Dermis microvascular lymphatic vessel endothelial cell (primary cell): ENCODE measurements around the gene VPS52. TPM values are rescaled to one million over a fixed set of nuclear protein-coding genes. Genes with fewer than 3 reads are reported as not detected.

Experiments
- DNase-seq, 2 donors: peaks; one replicate each; pipeline versions ENCODE4 v3.0.0 to v3.0.0-alpha.2; 2010; ENCODE audit warnings: low read depth in 2 of 2
- total RNA-seq: library from RNA; depleted of rRNA; stranded (reverse); fragments of >200 nt; gene quantifications from 2 replicates; pipeline ENCODE4 v1.2.1, GENCODE V29; 2014

Gene VPS52
- total RNA-seq, result 25.0 and 26.6 TPM in 2 replicates

DNA sequence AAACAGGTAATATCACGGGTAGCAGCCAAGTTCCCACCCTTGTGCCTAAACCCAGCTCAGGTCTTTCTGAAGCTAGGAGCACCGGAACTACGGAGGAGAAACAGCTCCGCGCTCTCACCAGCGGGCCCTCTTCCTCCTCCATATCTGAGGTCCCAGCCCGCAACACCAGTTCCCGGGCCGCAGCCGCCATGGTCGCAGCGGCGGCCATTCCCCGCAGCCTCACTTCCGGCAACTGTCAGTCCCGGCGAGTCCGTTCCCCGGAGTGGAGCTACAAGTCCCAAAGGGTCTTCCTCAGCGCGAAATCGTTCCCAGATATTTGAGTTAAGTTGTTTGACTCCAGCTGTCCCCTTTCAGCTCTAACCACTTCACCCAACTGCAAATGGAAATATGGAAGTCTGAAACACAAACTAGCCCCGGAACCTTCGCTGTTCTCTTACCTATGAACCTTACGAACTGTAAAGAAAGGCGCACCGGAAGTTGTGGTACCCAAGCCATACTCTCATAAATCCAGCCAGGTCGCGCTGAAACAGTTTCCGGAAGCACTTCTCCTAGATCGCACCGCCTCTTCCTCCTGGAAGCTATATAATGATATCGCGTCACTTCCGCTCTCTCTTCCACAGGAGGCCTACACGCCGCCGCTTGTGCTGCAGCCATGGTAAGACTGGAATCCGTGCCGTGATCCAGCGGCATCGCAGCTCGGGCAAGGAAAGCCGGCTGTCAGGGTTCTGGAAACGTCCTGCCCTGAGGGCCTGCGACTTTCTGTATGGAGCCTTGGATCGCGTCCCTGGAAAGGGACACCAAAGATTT, at the start of gene VPS52, which contains the start of gene RPS18:
Gene VPS52 (minus strand): TSS at position 409 of the 807 bp plus-strand sequence. CDS start 201 bp downstream, at position 208.
Gene RPS18 (plus strand): TSS at position 608 of the 807 bp plus-strand sequence. CDS start 45 bp downstream, at position 653.
- DNase-seq, result peak; percentile 100

DNA sequence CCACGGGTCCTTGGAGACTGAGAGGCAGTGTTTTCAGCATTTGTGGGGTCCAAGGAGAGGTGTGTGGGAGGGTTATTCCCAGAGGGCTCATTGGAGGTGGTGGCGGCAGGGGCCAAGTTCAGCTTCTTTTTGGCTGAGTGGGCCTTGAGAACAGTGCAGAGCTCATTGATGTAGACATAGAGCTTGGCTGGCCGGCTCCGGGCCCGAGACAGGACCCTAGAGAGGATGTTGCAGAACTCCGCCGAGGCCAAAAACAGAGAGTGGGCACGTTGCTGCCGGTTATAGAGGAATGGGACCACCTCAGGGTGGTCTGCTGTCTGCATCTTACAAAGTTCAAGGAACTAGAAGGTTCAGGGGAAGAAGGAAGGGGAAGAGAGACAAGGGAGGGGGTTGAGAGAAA, 49.6 kb upstream of the VPS52 start:
- no peak for DNase-seq

- DNase-seq, result peak in 1 of 2 donors; percentile 58
These were observed 48.9 kb upstream of the VPS52 start for GRCh38 chr6:33320315-33321181.

- DNase-seq, result no peak
These were observed 48.3 kb upstream of the VPS52 start for GRCh38 chr6:33319939-33320314.

DNA sequence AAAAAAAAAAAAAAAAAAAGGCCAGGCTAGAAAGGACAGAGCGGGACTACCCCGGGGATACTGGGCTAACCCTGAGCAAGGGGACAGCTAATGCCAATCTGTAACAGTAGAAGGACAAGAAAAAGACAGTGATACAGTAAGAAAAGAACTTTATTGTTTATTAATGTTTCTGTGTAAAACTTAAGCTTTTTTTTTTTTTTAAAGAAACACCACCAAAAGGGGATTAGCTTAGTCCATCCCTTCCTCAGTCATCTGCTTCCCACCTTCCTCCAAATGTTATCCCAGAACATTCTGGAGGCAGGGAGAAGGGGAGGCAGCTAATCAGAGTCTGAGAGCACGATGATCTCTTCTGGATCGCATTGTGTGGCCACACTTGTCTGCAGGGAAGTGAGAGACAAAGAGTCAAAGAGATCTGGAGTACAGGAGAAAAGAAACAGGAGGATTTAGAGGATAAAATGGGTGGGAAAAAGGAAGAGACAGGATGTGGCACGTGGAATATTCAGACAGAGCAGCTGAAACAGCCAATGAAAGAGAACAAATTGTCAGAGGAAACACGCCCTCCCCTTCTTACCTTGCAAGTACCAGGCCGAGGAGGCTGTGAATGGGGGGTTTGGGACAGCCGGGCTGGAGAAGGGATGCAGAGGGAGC, 46.9 kb upstream of the VPS52 start:
- DNase-seq, result no peak

- DNase-seq, result peak; percentile 94 to 100
These were observed 46.2 kb upstream of the VPS52 start, which contains the start of gene ZBTB22 for GRCh38 chr6:33317669-33318425. ZBTB22 (minus strand) TSS chr6:33317744; CDS start chr6:33316916, 828 bp downstream.

DNA sequence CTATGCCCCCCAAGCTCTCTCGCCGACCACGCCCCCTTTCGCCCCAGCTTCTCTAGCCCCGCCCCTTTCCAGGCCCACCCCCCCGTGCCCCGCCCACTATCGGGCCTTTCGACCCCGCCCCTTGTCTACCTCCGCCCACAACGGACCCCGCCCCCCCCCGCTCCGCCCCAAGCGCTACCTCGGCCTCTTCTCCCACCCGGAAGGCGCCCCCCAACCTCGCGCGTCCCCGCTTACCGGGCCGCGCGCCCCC, 45.7 kb upstream of the VPS52 start:
- DNase-seq, result no peak

GRCh38 chr6:33316603-33317418, 45.1 kb upstream of the VPS52 start:
- DNase-seq, result no peak

- no peak for DNase-seq
These were observed 44.3 kb upstream of the VPS52 start for GRCh38 chr6:33315793-33316602.

DNA sequence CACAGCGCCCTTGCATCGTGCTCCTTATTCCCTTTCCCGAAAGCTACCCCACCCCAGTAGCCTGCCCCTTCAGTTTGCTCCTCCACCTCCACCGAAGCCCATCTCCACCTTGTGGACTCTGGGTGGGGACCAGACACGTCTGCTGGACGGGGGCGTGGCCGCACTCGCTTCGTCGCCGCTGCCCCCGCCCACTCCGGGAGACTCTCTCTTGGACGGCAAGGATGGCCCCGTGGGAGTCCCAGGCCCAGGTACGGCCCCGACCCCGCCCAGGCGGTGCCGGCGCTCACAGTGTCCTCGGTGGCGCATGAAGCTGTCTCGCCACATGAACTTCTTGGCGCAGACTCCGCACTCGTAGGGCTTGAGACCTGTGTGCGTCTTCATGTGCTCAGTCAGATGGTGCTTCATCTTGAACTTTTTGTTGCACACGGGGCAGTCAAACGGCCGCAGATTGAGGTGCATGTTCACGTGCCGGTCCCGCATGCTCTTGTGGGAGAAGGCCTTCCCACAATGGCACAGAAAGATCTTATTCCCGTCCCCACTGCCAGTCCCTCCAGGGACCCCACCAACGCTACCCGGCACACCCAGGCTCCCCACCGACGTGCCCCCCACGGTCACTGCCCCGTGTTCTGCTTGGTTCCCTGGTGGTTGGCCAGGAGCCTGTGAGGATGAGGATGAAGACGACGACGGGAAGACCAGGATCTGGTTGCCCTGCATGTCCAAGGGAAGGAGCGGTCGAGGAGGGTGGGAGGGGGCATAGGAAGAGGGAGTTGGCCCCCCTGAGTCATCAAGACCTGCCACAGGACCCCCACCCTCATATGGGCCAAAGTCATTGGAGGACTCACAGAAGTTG, 43.5 kb upstream of the VPS52 start:
- DNase-seq, result peak in 1 of 2 donors; percentile 30

- DNase-seq, result peak; percentile 76 to 92
These were observed 42.9 kb upstream of the VPS52 start for GRCh38 chr6:33314515-33314942.

DNA sequence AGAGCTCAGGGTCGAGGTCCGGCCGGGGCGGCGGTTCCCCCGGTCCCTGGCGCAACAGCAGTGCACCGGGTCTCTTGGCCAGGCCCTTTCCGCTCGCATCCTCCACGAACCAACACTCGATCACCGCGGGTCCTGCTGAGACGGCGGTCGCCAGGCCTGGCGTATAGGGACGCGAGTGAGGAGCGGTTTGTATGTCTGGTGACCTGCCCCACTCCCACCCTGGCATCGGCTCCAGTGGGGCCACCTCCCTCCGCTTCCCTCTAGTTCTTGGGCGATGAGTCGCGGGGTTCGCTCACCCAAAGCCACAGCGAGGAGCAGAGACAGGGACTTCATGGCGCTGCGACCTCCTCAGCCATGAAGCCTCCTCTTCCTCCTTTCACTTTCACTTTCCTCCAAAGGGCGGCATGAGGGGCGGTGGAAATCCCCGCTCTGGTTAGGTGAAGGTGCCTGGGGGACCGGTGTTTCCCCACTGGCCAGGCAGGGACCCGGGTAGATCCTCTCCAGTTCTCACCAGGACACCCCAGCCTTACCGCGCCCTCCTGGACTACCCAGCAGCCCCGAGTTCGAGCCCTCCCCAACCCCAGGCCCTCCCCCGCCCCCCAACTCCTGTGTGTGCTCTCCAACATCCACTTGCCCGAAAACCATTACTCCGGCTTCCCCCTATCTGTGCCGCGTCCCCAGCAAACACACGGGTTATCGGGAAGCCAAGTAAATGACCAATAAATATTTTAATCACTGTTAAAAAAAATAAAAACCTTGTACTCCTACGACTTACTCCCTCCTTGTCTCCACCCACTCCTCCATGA, 42.2 kb upstream of the VPS52 start, which contains the start of gene TAPBP:
Gene TAPBP (minus strand): TSS at position 370 of the 806 bp plus-strand sequence. CDS start 37 bp downstream, at position 333.
- DNase-seq, result peak; percentile 49 to 78

GRCh38 chr6:33313105-33313708, 41.5 kb upstream of the VPS52 start:
- peak in 1 of 2 donors; percentile 39 for DNase-seq

DNA sequence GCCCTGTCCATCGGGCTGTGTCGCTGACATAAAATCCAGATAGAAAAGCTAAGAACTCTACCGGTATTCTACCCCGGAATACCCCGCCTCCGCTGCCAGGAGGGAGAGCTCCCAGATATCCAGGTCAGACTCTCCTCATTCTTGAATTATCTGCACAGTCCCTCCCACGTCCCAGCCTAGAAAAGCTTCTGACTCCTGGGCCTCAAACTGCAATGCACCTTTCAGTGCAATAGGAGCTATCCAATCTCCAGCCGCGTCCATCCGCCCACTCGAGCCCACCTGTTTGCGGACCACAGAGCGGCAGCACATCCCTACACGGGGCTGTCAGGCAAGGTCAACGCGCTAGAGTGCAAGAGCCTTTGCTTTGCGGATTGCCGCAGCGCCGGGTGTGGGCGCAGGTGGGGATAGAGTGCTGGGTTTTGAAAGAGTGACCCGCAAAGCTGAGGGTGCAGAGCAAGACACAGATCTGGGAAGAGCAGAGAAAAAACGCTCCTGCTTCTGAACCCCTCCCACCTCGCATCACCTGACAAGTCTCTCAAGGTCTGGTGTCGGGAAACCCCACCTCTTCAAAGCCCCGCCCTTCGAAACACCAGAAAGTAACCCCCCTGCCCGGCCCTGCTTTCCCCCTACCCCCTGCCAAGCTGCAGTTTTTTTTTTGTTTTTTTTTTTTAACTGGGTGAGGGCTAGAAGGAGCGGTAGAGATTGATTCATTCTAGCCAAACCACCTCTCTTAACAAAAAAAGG, 40.9 kb upstream of the VPS52 start:
- peak in 1 of 2 donors; percentile 82 for DNase-seq

DNA sequence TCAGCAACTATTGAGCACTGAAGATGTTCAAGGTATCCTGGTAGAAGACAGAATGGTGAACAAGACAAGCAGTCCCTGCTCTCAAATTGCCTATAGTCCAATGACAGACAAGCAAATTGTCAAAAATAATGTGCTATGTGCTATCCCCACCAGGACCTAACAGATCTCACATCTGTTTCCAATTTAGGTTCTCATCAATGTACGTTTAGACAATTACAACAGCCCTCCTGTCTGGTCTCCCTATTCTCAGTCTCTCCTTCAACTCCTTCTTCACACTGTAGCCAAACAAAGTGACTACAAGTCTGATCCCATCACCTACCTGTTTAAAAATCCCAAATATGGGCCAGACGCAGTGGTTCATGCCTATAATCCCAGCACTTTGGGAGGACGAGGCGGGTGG, 34.7 kb upstream of the VPS52 start:
- no peak for DNase-seq

DNA sequence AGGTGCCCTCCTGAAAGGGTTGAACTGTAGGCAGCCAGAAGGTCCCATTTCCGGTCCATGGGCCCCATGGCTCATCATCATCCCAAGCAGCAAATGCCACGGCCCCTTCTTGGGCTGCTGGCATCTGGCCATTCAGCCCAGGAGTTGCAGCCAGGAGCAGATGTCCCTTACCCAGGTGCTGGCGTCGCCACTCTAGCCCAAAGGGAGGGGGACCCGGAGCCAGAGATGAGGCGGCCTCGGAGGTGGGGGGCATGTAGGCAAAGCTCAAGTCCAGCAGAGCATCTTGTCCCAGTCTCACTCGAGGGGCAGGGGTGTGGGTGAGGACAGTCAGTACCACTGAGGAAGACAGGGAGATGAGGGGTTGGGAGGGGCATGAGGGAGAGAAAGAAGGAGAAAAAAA, 33.4 kb upstream of the VPS52 start:
- no peak for DNase-seq
